Sigmoid colon (tissue), 4 donors: ENCODE measurements around the gene ANKRD45.

ENCODE experiments used
- POLR2AphosphoS5 ChIP-seq, 4 donors: sonication (generic); formaldehyde crosslinking; IDR thresholded peaks; one replicate each; pipeline ENCODE4 v1.6.1; 2017; ENCODE audit warnings: antibody characterized with exemption in 4 of 4
- TF ChIP-seq, protein P1 (sequence below), 4 experiments: fragments of 450-650 bp in 3 of 4; fragments of 200-600 bp in 1 of 4; IDR thresholded peaks; one replicate each; pipeline ENCODE4 v1.5.1; 2016 to 2019; ENCODE audit warnings: antibody characterized with exemption in 4 of 4, mild to moderate bottlenecking in 3 of 4, moderate library complexity in 2 of 4

DNA sequence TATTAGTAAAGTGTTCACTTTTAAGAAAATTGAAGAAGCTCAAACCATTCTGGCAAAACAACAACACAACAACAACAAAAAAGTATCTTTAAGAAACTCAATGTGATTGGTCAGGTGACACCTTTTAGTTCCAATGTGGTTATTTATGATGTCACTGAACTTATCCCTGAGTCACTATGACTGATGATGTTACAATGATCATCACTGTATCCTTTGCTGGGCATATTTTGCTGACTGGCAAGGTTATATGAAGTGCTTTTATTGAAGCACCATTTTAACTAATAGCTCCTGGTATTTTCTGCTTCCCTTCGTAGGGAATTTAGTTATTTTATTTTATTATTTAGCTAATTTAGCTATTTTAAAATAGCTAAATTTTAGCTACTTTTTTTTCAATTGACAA is 34.5 kb downstream of the ANKRD45 start, which contains the start of gene TEX50:
- no peak for TF ChIP-seq POLR2AphosphoS5 (IDR thresholded peaks at IDR 0.05)
- TF ChIP-seq, protein P1, sequence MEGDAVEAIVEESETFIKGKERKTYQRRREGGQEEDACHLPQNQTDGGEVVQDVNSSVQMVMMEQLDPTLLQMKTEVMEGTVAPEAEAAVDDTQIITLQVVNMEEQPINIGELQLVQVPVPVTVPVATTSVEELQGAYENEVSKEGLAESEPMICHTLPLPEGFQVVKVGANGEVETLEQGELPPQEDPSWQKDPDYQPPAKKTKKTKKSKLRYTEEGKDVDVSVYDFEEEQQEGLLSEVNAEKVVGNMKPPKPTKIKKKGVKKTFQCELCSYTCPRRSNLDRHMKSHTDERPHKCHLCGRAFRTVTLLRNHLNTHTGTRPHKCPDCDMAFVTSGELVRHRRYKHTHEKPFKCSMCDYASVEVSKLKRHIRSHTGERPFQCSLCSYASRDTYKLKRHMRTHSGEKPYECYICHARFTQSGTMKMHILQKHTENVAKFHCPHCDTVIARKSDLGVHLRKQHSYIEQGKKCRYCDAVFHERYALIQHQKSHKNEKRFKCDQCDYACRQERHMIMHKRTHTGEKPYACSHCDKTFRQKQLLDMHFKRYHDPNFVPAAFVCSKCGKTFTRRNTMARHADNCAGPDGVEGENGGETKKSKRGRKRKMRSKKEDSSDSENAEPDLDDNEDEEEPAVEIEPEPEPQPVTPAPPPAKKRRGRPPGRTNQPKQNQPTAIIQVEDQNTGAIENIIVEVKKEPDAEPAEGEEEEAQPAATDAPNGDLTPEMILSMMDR (IDR thresholded peaks at IDR 0.05), result no peak
